ENCODE measurements around the gene BYSL.
A peak's percentile ranks its signal among the peaks of the same experiment; 100 is the strongest.

The BYSL gene

DNA sequence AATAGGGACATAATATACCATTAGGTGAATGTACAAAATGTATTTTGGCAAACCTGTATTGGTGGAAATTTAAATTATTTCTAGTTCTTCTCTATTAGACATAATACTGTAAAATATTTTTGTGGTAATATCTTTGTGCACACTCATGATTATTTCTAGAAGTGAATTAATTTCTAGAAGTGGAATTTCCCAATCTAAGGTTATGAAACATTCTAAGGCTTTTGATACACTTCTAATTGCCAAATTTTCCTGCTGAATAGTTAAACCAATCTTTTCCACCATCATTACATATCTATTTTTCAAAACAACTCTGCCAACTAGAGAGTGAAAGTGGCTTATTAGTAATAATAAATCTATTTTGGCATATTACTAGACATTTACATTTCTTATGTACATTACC, 22.2 kb downstream of the BYSL start:
- no peak for DNase-seq

DNA sequence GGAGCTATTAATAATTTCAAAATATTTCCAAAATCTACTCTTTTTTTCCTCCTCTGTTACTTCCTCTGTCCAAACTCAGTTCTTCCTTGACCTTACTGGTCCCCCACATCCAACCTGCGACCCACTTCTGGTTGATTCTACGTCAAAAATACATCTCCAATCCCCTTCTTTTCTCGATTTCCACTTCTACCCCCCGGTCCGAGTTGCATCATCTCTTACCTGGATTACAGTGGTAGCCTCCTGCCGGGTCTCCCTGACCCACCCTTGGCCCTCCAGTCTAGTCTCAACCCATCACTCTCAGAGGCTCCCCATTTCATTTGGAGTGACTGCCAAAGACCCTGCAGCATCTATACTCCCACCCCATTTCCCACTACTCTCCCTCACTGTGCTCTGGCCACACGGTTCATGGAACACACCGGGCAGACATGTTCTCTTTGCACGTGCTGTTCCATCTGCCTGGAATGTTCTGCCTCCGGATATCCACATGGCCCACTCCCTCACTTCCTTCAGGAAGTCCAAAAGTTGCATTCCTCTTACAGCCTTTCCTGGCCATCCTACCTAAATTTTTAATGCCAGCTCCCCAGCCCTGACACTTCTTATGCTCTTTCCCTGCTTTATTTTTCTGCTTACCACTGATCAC, 26.4 kb downstream of the BYSL start:
- DNase-seq, result no peak

DNA sequence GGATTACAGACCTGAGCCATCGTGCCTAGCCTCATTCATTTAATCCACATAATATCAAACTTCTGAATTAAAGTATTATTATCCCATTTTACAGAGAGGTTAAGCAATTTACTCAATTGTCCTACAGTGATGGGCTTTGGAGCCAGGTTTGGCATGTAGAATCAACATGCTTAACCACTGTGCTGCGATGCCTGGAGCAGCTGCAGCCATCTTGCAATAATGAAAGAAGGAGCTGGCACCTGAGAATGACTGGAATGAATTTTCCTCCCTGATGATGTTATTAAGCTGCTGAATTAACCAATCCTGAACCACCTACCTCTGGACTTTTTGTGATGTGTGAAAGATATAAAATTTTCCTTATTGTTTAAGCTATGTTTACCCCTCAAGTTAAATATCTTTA, 33.4 kb downstream of the BYSL start:
- no peak for DNase-seq

DNA sequence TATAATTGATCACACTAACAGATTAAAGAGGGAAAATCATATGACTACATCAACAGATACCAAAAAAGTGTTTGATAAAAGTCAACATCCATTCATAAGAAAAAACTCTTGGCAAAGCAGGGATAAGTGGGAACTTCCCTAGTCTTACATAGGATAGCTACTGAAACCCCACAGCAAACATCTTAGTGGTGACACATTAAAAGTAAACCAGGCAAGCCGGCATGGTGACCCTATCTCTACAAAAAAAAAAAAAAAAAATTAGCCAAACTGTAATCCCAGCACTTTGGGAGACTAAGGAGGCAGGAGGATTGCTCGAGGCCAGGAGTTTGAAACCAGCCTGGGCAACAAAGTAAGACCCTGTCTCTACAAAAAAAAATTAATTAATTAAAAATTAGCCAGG, 34.1 kb downstream of the BYSL start:
- DNase-seq, result no peak

DNA sequence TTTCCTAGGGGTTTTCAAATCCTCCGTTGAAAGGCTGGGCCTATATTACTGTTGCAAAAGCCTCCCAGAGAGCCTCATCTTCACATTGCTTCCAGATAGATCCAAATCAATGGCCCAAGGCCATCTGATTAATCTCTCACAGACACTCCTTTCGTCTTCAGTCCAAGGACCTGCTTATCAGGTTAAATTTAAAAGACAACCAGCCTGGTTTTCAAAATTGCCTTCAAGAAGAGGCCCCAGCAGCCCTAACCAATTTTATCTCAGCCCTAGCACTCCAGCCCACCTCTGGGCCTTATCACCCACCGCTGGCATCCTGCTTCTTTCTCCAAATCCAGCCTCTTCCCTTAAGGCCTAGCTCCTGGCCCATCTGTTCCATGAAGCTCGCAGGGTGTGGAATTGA, 35.8 kb downstream of the BYSL start:
- no peak for DNase-seq

DNA sequence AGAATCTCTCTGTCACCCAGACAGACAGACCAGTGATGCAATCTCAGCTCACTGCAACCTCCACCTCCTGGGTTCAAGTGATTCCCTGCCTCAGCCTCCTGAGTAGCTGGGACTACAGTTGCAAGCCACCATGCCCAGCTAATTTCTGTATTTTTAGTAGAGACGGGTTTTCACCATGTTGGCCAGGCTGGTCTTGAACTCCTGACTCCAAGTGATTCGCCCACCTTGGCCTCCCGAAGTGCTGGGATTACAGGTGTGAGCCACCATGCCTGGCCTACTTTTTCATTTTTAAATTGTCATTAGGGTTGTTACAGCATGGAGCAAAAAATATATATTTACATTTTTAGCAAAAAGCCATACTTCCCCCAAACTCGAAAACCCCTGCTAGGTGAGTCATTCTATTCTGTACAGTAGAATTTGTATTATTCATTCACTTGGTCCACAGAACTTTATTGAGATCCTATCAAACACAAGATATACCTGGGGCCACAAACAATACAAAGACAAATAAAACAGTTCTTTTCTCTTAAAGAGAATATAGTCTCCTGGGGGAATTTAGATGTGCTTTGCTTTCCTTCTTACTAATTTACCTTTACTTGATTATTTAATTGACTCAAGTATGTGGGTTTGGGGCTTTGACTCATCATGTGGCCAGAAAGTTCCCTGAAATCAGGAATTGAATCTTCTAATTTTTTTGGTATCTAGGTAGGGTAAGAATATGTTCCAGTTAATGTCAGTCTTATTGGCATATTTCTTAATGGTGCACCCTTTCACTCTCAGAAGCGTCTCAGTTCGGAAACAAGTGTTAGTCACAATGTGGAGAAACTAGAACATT, 36.9 kb downstream of the BYSL start:
- DNase-seq, result no peak

DNA sequence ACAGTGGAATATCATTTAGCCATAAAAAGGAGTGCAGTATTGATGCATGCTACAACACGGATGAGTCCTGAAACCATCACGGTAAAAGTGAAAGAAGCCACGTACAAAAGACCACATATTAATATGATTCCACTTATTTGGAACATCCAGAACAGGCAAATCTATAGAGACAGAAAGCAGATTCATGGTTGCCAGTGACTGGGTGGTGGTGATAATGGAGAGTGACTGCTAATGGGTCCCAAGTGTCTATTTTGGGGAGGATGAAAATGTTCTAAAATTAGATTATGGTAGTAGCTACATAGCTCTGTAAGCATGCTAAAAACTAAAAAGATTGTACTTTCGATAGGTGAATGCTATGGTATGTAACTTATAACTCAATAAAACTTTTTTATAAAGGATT, 38.7 kb downstream of the BYSL start:
- DNase-seq, result no peak

DNA sequence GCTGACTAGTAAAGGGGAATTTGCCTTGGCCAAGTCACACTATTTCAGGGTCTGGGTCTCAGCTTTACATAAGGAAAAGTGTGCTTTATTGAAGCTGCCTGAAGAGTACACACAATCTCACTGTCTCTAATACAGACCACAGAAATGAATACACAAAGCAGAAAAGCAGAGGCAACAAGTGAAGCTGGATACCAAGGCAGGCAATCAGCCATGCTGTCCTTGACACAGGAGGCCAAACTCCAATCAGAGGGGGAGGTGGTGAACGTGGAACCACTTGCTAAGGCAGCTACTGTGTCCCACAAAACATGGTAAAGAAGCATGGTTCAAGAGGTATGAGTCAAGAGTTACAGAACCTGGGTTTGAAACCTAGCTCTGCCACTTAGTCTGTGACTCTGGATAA, 42.1 kb downstream of the BYSL start:
- no peak for DNase-seq

DNA sequence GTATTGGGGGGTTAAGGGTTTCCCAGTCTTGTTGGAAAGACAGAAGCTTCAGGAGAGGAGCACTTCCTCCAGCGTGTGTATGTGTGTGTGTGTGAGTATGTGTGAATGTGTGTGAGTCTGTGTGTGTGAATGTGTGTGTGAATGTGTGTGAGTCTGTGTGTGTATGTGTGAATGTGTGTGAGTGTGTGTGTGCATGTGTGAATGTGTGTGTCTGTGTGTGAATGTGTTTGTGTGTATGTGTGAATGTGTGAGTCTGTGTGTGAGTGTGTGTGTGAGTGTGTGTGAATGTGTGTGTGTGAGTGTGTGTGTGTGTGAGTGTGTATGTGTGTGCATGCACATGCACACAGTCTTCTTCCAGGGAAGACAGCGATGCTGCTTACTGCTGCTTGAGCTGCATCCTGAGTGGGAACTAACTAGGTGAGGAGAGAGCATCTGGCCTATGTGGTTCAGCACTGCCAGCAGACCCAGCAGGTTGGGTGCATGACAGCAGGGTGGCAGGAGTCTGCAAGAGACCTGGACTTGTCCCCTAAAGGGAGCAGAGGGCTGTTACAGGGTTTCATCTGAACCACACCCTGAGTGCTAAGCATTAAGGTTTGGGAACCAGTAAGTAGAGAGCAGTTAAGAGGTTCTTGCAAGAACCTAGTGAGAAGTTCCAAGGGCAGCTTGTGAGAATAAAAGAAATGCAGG, 43.0 kb downstream of the BYSL start:
- DNase-seq, result no peak

DNA sequence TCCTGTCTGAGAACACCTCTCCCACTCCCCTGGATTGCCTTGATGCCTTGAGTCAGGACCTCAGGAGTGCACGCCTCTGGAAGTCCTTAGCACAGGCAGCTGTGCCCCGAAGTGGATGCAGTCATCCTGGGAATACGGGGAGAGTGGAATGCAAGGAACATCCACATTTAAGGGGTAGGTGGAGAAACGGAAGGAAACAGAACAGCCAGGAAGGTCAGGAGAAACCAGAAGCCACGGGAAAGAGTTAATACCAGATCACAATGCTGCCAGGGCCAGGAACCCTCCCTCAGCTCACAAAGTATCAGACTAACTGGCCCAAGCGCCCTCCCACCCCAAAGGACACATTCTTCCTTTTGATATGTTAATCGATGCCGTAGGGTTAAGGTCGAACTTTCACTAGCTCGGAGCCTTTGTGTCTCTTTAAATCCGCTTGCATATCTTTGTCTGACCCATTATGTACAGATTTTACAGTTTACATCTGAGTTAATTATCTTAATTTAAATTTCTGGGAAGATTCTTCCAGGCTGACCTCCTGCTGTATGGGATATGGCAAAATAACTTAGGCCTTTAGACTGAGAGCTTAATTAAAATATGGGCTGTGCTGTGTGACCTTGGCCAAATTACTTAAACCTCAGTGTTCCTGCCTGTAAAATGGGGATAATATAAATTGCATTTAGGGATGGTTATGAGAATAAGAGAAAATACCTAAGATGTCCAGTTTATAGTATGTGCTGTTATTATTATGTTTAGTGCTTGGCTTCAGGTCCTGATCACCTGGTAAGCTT, 44.3 kb downstream of the BYSL start:
- DNase-seq, result no peak

DNA sequence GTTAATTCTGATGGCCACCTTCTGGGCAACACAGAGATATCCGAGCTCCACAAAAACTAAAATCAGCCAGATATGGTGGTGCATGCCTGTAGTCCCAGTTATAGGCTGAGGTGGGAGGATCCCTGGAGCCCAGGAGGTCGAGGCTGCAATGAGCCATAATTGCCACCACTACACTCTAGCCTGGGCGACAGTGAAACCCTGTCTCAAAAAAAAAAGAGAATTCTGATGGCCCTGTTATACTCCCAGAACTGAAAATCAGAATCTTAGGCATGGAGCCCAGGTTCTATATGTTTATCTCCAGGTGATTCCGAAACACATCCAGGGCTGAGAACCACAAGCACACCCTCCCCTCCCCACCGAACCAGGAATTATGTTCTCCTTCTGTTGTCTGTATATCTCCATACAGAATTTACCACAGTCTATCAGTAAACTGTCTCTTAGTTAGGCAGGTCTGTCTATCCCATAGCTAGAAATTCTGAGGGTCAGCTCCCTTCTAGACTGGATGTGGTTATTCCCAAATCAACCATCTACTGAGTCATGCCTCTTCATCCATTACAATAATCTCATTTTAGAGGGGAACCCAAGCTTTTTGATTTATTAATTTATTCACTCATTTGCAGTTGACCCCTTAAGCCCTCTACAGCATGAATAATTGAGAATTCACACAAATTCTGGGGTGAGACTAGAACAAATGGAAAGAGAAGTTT, 45.1 kb downstream of the BYSL start:
- DNase-seq, result no peak

DNA sequence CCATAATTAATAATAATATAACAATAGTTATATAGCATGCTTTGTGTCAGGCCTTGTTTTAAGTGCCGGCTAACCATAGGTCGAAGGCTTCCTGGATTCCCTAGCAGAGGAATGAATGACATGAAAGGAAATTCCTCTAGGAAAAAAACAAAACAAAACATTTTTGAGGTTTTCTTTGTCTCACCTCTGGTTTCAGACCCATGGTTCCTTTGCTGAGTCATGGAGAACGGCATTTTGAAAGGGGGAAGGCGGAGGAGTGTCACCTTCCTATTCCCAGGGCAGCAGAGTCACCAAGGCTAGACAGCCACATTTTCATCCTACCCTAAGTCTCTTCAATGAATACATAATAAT, 45.6 kb downstream of the BYSL start:
- no peak for DNase-seq

DNA sequence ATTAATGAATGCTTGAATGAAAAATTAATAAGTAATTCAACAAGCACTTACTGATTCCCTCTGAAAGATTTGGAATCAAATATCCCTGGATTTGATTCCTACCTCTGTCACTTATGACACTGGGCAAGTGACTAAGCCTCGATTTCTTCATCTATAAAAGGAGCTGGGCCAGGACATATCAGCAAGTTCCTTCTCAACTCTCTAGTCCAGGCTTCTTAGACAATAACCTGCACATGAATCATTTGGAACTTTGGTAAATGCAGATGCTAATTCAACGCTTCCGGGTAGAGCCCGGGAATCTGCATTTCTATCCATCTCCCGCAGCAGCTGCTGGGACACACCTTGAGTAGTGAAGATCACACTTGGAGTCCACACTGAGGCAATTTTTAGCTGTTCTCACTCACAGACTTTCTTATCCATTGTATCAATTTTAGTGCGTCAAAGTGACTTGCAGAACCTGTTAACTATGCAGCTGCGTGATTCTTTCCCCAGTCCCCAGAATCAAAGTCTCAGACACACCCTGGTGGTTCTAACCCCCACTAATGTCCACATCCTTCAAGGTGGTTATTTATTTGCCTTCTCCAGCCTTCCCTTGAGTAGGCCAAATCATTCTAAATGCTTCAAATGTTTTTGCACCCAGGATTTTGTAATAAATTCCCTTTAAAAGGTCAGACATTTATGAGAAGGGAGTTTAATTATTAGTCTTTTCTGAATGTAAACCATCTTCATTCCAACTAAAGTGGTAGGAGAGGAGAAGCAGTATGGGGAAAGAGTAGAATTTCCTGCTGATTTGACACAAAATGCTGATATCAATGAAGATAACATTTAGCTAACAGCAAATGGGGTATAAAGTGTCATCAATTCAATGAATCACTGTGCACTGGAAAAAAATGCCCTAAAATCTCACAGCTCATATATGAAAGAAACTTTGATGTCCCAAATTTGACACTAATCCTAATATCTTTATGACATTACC, 46.3 kb downstream of the BYSL start:
- no peak for DNase-seq

DNA sequence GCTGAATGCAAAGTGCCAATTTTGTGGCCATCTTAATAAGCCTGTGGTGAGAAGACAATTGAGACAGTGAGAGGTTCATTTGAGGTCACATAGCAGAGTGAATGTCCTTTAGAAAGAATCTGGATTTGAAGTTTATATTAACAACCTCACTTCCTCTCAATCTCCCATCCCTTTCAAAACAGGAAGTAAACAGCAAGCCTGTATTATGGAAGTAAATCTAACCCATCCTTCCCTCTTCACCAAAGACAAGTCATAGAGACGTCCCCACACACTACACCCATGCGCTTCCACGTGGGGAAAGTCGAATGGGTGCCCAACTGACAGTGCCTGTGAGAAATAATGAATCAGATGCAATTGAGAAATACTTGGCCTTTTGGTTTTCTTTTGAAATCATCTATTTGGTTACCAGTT, 49.1 kb downstream of the BYSL start:
- no peak for DNase-seq

DNA sequence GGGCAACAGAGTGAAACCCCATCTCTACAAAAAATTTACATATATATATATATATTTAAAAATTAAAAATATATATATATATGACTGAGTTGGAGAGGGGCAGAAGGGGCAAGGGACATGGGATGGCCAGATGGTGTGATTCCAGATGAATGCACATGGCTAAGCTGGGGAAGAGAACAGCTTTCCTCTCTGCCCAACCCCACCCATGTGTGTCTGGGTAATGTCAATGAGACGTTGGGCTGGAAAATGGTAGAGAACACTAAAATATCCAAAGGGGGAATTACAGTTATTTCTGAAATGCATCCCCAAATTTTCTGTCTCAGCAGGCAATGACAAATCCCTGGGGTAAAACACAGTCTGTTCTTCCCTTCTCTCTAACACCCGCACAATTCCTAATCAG, 51.5 kb downstream of the BYSL start:
- no peak for DNase-seq

DNA sequence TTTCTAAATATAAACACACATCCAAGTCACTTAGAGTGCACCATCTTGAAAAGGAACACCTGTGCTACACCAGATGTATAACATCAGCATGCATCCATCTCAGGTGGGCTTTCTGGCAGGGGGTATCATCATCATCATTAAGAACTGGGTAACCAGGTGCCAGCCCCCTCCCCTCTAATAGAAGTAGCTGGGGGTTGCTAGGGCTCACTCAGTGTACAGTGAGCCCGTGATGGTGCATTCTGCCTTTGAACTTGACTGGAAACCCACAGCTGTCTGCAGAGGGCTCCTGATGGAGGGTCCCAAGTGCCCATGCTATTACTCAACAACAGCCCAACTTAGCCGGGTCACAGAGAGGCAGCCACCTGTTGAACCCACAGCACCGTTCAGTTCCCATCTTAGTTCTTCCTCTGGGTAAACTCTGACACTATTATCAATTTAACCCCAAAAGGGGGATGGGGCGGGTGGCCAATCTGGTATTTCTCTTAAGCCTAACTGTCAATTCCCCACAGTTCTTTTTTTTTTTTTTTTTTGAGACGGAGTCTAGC, 53.1 kb downstream of the BYSL start:
- DNase-seq, result no peak

DNA sequence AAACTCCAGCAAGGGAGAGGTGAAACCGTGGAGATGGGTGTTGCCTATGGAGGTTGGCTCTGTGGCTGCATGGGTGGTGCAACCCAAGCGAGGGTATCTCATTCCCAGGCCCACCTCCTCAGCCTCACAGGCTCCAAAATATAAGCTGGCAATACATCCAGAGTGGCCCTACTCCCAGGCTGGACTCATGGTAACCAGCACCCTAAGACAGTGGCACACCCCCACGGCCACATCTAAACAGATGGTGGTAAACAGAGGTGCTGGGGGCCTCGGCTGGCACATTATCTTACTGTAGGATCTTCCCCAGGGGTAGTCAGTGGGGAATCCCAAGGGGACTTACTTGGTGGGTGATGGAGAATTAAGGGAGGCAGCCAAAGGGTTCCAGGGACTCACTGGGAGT, 54.0 kb downstream of the BYSL start:
- DNase-seq, result no peak

DNA sequence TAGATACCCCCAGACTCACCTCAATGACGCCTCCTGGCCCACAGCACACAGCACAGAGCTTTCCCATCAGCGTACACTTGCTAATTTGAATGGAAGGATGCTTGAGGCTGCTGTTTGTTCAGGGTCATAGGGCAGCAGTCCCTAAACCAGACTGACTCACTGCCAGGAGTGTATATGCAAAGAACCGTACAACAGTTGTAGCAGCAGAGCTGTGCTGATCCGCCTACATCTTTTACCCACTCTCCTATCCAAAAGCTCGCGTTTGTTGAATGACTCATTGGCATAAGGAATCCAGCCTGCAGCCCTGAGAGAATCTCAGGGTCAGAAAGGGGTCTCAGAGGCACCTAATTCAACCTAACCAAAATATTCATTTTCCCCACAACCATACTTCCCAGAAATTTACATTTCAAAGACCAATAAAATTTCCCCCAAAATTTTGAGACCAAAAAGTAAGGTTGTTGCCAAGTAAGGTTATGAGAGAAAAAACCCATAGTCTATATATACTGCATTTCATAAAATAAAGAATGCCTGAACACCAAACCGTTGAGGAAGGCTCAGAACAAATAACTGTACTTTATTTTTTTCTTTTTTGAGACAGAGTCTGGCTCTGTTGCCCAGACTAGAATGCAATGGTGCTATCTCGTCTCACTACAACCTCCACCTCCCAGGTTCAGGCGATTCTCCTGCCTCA, 55.6 kb downstream of the BYSL start:
- DNase-seq, result peak; percentile 8
